KMS-11 (cell line): ENCODE results near the gene METTL1.
A peak's percentile ranks its signal among the peaks of the same experiment; 100 is the strongest.

Experiments
- H2AFZ ChIP-seq: fragments of 200-600 bp; sonication (generic); 2 replicates; pipeline ENCODE4 v1.6.1; 2016; ENCODE audit warnings: antibody characterized with exemption, mixed run types, low read depth
- H3K27ac ChIP-seq: fragments of 200-600 bp; sonication (generic); 2 replicates; pipeline ENCODE4 v1.6.1; 2016; ENCODE audit warnings: mild to moderate bottlenecking, mixed run types
- H3K27me3 ChIP-seq: fragments of 200-600 bp; sonication (generic); 2 replicates; pipeline ENCODE4 v1.6.1; 2017; ENCODE audit warnings: mild to moderate bottlenecking, low read depth, mixed run types, moderate library complexity; ENCODE audit not compliant: insufficient read depth
- H3K36me3 ChIP-seq: fragments of 200-600 bp; sonication (generic); 2 replicates; pipeline ENCODE4 v1.6.1; 2017; ENCODE audit warnings: mild to moderate bottlenecking, mixed run types; ENCODE audit not compliant: insufficient read depth
- H3K4me1 ChIP-seq: fragments of 200-600 bp; sonication (generic); 2 replicates; pipeline ENCODE4 v1.6.1; 2016; ENCODE audit warnings: mild to moderate bottlenecking, low read depth, mixed run types; ENCODE audit not compliant: poor library complexity, severe bottlenecking
- H3K4me2 ChIP-seq: fragments of 200-600 bp; sonication (generic); 2 replicates; pipeline ENCODE4 v1.7.0; 2016; ENCODE audit warnings: mild to moderate bottlenecking, mixed run types
- H3K4me3 ChIP-seq: fragments of 200-600 bp; sonication (generic); IDR thresholded peaks from 2 replicates; pipeline ENCODE4 v1.6.1; 2017; ENCODE audit warnings: low read depth, low read length, mixed read lengths; ENCODE audit not compliant: insufficient read depth
- H3K79me2 ChIP-seq: fragments of 200-600 bp; sonication (generic); 2 replicates; pipeline ENCODE4 v1.6.1; 2016; ENCODE audit warnings: low read depth, mixed run types; ENCODE audit not compliant: insufficient read depth
- H3K9ac ChIP-seq: fragments of 200-600 bp; sonication (generic); 2 replicates; pipeline ENCODE4 v1.6.1; 2016; ENCODE audit warnings: mild to moderate bottlenecking, mixed run types
- H4K20me1 ChIP-seq: fragments of 200-600 bp; sonication (generic); 2 replicates; pipeline ENCODE4 v1.6.1; 2016; ENCODE audit warnings: mild to moderate bottlenecking, mixed run types; ENCODE audit not compliant: insufficient read depth
- CTCF ChIP-seq: fragments of 200-600 bp; sonication (generic); conservative IDR thresholded peaks from 2 replicates; pipeline ENCODE4 v1.6.1; 2017; ENCODE audit warnings: low read depth, mild to moderate bottlenecking, antibody characterized with exemption, low read length, moderate library complexity, mixed read lengths

The METTL1 gene

GRCh38 chr12:57729321-57729844 is 42.5 kb downstream of the METTL1 start:
- H2AFZ ChIP-seq = no peak overlapping the region
- H3K79me2 ChIP-seq = no peaks in the 10 kb centered on the region
- no peak overlapping the region for H3K9ac ChIP-seq
- no peak overlapping the region for H3K4me3 ChIP-seq
- H3K36me3 ChIP-seq = no peaks in the 10 kb centered on the region
- H4K20me1 ChIP-seq = no peaks in the 10 kb centered on the region
- no peaks in the 10 kb centered on the region for H3K4me1 ChIP-seq
- no peak overlapping the region for H3K4me2 ChIP-seq
- H3K27ac ChIP-seq = no peak overlapping the region
- peaks cover 19% of the 10 kb centered on the region; the same call in 1 of the 2 replicates for H3K27me3 ChIP-seq
- TF ChIP-seq CTCF = no peak

GRCh38 chr12:57727758-57728395 is 44.0 kb downstream of the METTL1 start:
- TF ChIP-seq CTCF = no peak
- H3K4me1 ChIP-seq = no peaks in the 10 kb centered on the region
- H3K27me3 ChIP-seq = peaks cover 17% of the 10 kb centered on the region; the same call in 1 of the 2 replicates
- H3K27ac ChIP-seq = no peak overlapping the region
- no peaks in the 10 kb centered on the region for H4K20me1 ChIP-seq
- no peaks in the 10 kb centered on the region for H3K79me2 ChIP-seq
- no peaks in the 10 kb centered on the region for H3K36me3 ChIP-seq
- H3K4me2 ChIP-seq = no peak overlapping the region
- H3K4me3 ChIP-seq = no peak overlapping the region
- no peak overlapping the region for H3K9ac ChIP-seq
- no peak overlapping the region for H2AFZ ChIP-seq

DNA sequence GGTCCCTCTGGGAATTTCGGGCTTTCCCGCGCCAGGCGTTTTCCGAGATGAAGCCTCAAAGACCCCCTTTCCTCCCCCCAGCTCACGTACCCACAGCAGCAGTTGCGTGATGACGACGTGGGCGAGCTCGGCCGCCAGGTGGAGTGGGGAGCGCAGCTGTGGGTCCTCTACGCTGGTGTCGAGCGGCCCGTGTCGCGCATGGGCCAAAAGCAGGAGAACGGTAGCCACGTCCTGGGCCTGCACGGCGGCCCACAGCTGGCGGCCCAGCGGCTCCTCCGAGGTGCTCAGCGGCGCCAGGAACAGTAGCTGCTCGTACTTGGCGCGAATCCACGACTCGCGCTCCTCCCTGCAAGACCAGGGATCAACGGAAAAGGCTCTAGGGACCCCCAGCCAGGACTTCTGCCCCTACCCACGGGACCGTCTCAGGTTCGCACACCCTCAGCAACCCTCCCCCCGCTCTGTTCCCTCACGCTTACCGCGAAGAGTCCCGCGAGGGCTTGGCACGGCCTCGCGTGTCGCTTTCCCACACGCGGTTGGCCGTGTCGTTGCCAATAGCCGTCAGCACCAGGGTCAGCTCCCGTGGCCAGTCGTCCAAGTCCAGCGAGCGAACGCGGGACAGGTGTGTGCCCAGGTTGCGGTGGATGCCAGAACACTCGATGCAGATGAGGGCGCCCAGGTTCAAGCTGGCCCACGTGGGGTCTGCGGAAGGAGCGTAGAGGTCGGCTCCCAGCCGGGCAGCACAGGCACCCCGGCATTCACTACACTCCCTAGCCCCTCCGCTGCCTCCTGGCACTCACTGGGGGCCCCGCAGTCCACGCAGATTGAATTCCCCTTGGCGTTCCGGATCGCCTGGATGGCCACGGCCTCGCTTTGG is 44.8 kb downstream of the METTL1 start:
- Histone ChIP-seq H3K4me3 (no peak overlapping the region), H3K4me2 (no peak overlapping the region), H3K36me3 (no peaks in the 10 kb centered on the region), H3K79me2 (no peaks in the 10 kb centered on the region), H3K4me1 (no peaks in the 10 kb centered on the region), H3K27me3 (peaks cover 17% of the 10 kb centered on the region; the same call in 1 of the 2 replicates), H4K20me1 (no peaks in the 10 kb centered on the region), H3K9ac (no peak overlapping the region), H3K27ac (no peak overlapping the region), H2AFZ (no peak overlapping the region)
- no peak for TF ChIP-seq CTCF

GRCh38 chr12:57726151-57726883 is 45.6 kb downstream of the METTL1 start:
- H3K4me3 ChIP-seq = no peak overlapping the region
- H3K36me3 ChIP-seq = no peaks in the 10 kb centered on the region
- no peaks in the 10 kb centered on the region for H3K79me2 ChIP-seq
- H4K20me1 ChIP-seq = no peaks in the 10 kb centered on the region
- H3K27me3 ChIP-seq = peaks cover 14% of the 10 kb centered on the region; the same call in 1 of the 2 replicates
- no peak overlapping the region for H3K9ac ChIP-seq
- no peaks in the 10 kb centered on the region for H3K4me1 ChIP-seq
- no peak overlapping the region for H3K4me2 ChIP-seq
- no peak overlapping the region for H3K27ac ChIP-seq
- peak; percentile 63 for TF ChIP-seq CTCF
- H2AFZ ChIP-seq = no peak overlapping the region
